Upper lobe of left lung (tissue), 6 donors: Measurements from ENCODE around the gene PKD2L1. TPM values are rescaled to one million over a fixed set of nuclear protein-coding genes. Genes with fewer than 3 reads are reported as not detected.

Experiments used
- ATAC-seq, 2 donors: fragments of 200-7000 bp; cut with Tn5 transposase; one replicate each; pipeline ENCODE4 v1.9.1; 2022; ENCODE audit warnings: mild to moderate bottlenecking in 2 of 2, moderate library complexity in 2 of 2; ENCODE audit not compliant: low FRiP score in 2 of 2
- DNase-seq, 2 donors: peaks; one replicate each; pipeline ENCODE4 v3.0.0-alpha.2; 2019 to 2020
- H3K27ac ChIP-seq, 4 donors: fragments of 200-600 bp; sonication (generic); one replicate each; pipeline ENCODE4 v1.5.1; 2016 to 2019
- H3K27me3 ChIP-seq, 4 donors: fragments of 200-600 bp; sonication (generic); one replicate each; pipeline ENCODE4 v1.5.1; 2017 to 2019
- H3K36me3 ChIP-seq, 4 donors: fragments of 200-600 bp; sonication (generic); one replicate each; pipeline ENCODE4 v1.5.1; 2016 to 2019
- H3K4me1 ChIP-seq, 4 donors: fragments of 200-600 bp; sonication (generic); one replicate each; pipeline ENCODE4 v1.5.1; 2018 to 2019
- H3K4me3 ChIP-seq, 4 donors: fragments of 200-600 bp; sonication (generic); one replicate each; pipeline ENCODE4 v1.5.1; 2017 to 2019; ENCODE audit warnings: mild to moderate bottlenecking in 2 of 4, moderate library complexity in 1 of 4
- H3K9me3 ChIP-seq, 4 donors: fragments of 200-600 bp; sonication (generic); one replicate each; pipeline ENCODE4 v1.5.1; 2018 to 2019
- EP300 ChIP-seq, 4 donors: sonication (generic); formaldehyde crosslinking; IDR thresholded peaks; one replicate each; pipeline ENCODE4 v1.5.1; 2017; ENCODE audit warnings: antibody characterized with exemption in 4 of 4, control low read depth in 2 of 4
- POLR2A ChIP-seq, 4 donors: fragments of 450-650 bp; IDR thresholded peaks; one replicate each; pipeline ENCODE4 v1.5.1; 2016 to 2017; ENCODE audit warnings: antibody characterized with exemption in 4 of 4, mild to moderate bottlenecking in 2 of 4
- POLR2AphosphoS5 ChIP-seq, 2 donors: sonication (generic); formaldehyde crosslinking; IDR thresholded peaks; one replicate each; pipeline ENCODE4 v1.5.1; 2017; ENCODE audit warnings: antibody characterized with exemption in 2 of 2
- WGBS, 2 donors: methylation state at CpG; one replicate each; pipeline ENCODE4 v1.1.5; 2017 to 2018; 5-methylcytosine and 5-hydroxymethylcytosine counted together
- total RNA-seq, 6 donors: library from RNA; depleted of rRNA in 4 of 6; stranded (reverse); fragments of >200 nt in 4 of 6; gene quantifications; one replicate each; pipeline versions ENCODE4 v1.1.0 to v1.2.1, GENCODE V29; 2016 to 2021
- TF ChIP-seq, protein P1 (sequence below), 6 experiments: fragments of 450-650 bp in 4 of 6; fragments of 200-600 bp in 2 of 6; sonication (generic) in 2 of 6; IDR thresholded peaks; one replicate each; pipeline ENCODE4 v1.5.1; 2016 to 2019; ENCODE audit warnings: antibody characterized with exemption in 6 of 6
- donor health status: DM: no; HTN: no; CAD: no; lungs with moderate emphysema.
- donor health status: DM: no; HTN: yes; CAD: no; lungs with severe emphysema.

Gene PKD2L1
- total RNA-seq, 6 donors from 2014 or later, result 0.61 to 8.4 (median 2.0) TPM

DNA sequence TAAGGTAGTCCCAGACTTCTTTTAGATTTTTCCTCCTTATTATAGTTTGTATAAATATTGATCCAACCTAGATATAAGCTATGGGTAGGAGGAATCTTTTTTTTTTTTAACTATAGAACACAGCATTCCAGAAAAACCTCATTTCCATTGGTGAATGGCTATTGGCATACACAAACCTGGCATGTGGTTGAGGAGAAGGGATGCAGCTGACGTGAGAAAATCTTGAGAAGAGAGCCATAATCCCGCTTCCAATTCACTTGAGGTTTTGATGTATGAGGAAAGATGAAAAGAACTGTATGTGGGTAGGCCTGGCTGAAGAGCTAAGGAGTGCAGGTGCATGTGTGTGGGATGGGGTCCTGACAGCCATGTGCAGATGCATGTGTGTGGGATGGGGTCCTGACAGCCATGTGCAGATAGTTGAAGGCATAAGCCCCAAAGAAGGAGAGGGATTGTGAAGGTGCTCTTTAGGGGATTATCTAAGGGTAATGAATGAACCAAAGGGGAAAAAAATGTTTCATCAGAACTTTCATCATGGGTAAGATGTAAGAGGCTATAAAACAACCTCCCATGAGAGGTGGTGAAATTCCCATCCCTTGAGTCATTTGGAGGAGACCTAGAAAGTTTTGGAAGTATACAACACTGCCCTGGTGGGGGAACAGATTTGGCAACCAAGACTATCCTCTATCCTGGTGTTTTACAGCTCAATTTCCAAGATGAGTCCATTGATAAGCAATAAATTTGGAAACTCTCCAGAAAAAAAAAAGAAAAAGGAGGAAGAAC is 3.8 kb upstream of the PKD2L1 start:
- Histone ChIP-seq H3K9me3 (no peaks in the 10 kb centered on the region), H3K27ac (no peak overlapping the region)
- 87 to 92% methylated on average over 2 of the region's 2 CpGs for WGBS, 2 donors

GRCh38 chr10:100333106-100333505 is 3.1 kb upstream of the PKD2L1 start:
- 64 to 71% methylated on average over 4 of the region's 4 CpGs for WGBS, 2 donors
- ATAC-seq, result no peak
- H3K4me3 ChIP-seq, result no peak overlapping the region
- no peaks in the 10 kb centered on the region for H3K27me3 ChIP-seq
- no peaks in the 10 kb centered on the region for H3K36me3 ChIP-seq
- no peak overlapping the region for H3K27ac ChIP-seq
- no peak for TF ChIP-seq POLR2AphosphoS5 (IDR thresholded peaks at IDR 0.05)
- TF ChIP-seq, protein P1, sequence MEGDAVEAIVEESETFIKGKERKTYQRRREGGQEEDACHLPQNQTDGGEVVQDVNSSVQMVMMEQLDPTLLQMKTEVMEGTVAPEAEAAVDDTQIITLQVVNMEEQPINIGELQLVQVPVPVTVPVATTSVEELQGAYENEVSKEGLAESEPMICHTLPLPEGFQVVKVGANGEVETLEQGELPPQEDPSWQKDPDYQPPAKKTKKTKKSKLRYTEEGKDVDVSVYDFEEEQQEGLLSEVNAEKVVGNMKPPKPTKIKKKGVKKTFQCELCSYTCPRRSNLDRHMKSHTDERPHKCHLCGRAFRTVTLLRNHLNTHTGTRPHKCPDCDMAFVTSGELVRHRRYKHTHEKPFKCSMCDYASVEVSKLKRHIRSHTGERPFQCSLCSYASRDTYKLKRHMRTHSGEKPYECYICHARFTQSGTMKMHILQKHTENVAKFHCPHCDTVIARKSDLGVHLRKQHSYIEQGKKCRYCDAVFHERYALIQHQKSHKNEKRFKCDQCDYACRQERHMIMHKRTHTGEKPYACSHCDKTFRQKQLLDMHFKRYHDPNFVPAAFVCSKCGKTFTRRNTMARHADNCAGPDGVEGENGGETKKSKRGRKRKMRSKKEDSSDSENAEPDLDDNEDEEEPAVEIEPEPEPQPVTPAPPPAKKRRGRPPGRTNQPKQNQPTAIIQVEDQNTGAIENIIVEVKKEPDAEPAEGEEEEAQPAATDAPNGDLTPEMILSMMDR (IDR thresholded peaks at IDR 0.05), result no peak
- no peak for TF ChIP-seq EP300 (IDR thresholded peaks at IDR 0.05)
- TF ChIP-seq POLR2A (IDR thresholded peaks at IDR 0.05), result no peak
- H3K9me3 ChIP-seq, result no peaks in the 10 kb centered on the region
- DNase-seq, result no peak
- H3K4me1 ChIP-seq, result peaks cover 0 to 7% (median under 1%) of the 10 kb centered on the region in 4 donors

More for the DNA sequence above, 3.8 kb upstream of the PKD2L1 start:
- no peaks in the 10 kb centered on the region for H3K27me3 ChIP-seq
- ATAC-seq (no peak), DNase-seq (no peak)
- H3K4me3 ChIP-seq, result no peak overlapping the region
- TF ChIP-seq POLR2A (IDR thresholded peaks at IDR 0.05), result no peak
- no peak for TF ChIP-seq POLR2AphosphoS5 (IDR thresholded peaks at IDR 0.05)
- H3K36me3 ChIP-seq, result no peaks in the 10 kb centered on the region
- peaks cover 0 to 8% (median 7%) of the 10 kb centered on the region in 4 donors for H3K4me1 ChIP-seq

GRCh38 chr10:100328198-100328597 is 1.8 kb downstream of the PKD2L1 start:
- no peak for ATAC-seq
- no peaks in the 10 kb centered on the region for H3K27me3 ChIP-seq
- DNase-seq, result no peak
- TF ChIP-seq POLR2AphosphoS5 (IDR thresholded peaks at IDR 0.05) (no peak), POLR2A (IDR thresholded peaks at IDR 0.05) (no peak), EP300 (IDR thresholded peaks at IDR 0.05) (no peak)
- TF ChIP-seq, protein P1 (IDR thresholded peaks at IDR 0.05), result no peak
- H3K4me3 ChIP-seq, result no peak overlapping the region
- H3K9me3 ChIP-seq, result no peaks in the 10 kb centered on the region
- H3K36me3 ChIP-seq, result no peaks in the 10 kb centered on the region
- H3K4me1 ChIP-seq, result peaks cover 0 to 9% (median 4%) of the 10 kb centered on the region in 4 donors
- WGBS, 2 donors, result 73 to 81% methylated on average over 5 of the region's 5 CpGs
- no peak overlapping the region for H3K27ac ChIP-seq

GRCh38 chr10:100327718-100328009 is 2.4 kb downstream of the PKD2L1 start:
- Histone ChIP-seq H3K4me3 (no peak overlapping the region), H3K4me1 (peaks cover 0 to 9% (median 4%) of the 10 kb centered on the region in 4 donors), H3K27me3 (no peaks in the 10 kb centered on the region), H3K36me3 (no peaks in the 10 kb centered on the region), H3K9me3 (no peaks in the 10 kb centered on the region), H3K27ac (no peak overlapping the region)
- DNase-seq, result no peak
- TF ChIP-seq EP300 (IDR thresholded peaks at IDR 0.05) (no peak), POLR2A (IDR thresholded peaks at IDR 0.05) (no peak), POLR2AphosphoS5 (IDR thresholded peaks at IDR 0.05) (no peak)
- TF ChIP-seq, protein P1 (IDR thresholded peaks at IDR 0.05), result no peak
- WGBS, 2 donors, result 72 to 76% methylated on average over 3 of the region's 3 CpGs
- no peak for ATAC-seq

GRCh38 chr10:100327007-100327717 is 2.9 kb downstream of the PKD2L1 start:
- H3K27ac ChIP-seq, result no peak overlapping the region
- peaks cover 0 to 9% (median 4%) of the 10 kb centered on the region in 4 donors for H3K4me1 ChIP-seq
- peak; percentile 66 to 77 for ATAC-seq
- H3K27me3 ChIP-seq, result no peaks in the 10 kb centered on the region
- DNase-seq, result peak in 1 of 2 donors; percentile 62
- H3K4me3 ChIP-seq, result no peak overlapping the region
- TF ChIP-seq POLR2AphosphoS5 (IDR thresholded peaks at IDR 0.05), result no peak
- TF ChIP-seq, protein P1 (IDR thresholded peaks at IDR 0.05), result no peak
- no peak for TF ChIP-seq POLR2A (IDR thresholded peaks at IDR 0.05)
- TF ChIP-seq EP300 (IDR thresholded peaks at IDR 0.05), result no peak
- WGBS, 2 donors, result 56 to 61% methylated on average over 8 of the region's 8 CpGs
- H3K36me3 ChIP-seq, result no peaks in the 10 kb centered on the region
- no peaks in the 10 kb centered on the region for H3K9me3 ChIP-seq
